Measurements from ENCODE around the gene ARID3C.

Gene ARID3C

DNA sequence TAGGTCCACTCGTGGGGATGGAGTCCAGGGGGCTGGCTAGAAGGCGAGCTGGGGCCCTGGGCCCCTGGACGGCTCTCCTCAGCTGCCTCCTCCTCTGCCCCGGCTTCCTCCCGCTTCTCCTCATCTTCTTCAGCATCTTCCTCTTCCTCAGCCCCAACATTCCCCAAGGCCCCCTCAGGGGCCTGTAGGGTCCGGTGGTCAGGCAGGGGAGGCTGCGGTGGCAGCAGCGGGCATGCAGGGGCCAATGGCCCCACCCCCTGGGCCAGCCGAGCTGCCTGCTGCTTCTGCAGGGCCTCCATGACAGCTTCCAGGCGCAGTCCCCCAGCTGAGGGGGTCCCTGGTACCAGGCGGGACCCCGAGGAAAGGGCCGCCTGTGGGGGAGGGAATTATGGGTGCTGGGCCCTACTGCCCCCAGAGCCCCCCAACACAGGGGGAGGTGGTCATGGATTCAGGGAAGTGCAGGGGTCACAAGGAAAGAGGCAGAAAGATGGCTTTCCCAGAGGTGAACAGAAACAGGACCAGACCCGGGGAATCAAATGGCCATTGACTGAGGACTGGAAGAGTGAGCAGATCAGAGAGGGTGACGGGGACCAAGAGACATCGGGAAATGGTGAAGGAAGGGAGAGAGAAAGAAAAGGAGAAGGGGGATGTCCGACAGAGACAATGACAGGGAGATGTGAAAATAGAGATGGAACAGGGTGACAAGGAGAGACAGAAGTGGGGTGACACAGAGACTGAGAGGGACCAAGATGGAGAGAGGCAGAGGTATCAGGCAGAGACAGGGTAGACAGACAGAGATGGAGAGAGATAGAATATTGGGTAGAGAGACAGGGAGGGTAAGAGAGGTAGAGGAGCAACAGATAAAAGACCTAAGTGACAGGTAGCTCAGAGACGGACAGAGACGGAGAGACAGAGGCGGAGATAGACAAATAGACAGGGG is 880 bp downstream of the ARID3C start:
- no peak for DNase-seq (ENCODE audit: low read depth)

DNA sequence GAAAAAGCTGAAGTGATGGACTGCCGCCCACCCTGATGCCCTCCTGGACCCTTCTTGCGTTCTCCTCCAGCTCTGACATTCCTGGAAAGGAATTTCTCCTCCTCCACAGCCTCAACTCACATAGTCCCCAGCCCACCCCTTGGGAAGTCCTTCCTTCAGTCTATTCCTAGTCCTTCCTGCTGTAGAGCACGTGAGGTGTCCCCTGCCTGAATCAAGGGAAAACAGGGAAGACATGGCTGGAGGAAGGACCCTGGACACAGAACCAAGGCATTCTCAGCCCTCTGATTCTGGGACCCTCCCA is 3.7 kb downstream of the ARID3C start:
- DNase-seq (ENCODE audit: low read depth), result no peak

GRCh38 chr9:34624475-34625185 is 4.2 kb downstream of the ARID3C start:
- no peak for DNase-seq (ENCODE audit: low read depth)

DNA sequence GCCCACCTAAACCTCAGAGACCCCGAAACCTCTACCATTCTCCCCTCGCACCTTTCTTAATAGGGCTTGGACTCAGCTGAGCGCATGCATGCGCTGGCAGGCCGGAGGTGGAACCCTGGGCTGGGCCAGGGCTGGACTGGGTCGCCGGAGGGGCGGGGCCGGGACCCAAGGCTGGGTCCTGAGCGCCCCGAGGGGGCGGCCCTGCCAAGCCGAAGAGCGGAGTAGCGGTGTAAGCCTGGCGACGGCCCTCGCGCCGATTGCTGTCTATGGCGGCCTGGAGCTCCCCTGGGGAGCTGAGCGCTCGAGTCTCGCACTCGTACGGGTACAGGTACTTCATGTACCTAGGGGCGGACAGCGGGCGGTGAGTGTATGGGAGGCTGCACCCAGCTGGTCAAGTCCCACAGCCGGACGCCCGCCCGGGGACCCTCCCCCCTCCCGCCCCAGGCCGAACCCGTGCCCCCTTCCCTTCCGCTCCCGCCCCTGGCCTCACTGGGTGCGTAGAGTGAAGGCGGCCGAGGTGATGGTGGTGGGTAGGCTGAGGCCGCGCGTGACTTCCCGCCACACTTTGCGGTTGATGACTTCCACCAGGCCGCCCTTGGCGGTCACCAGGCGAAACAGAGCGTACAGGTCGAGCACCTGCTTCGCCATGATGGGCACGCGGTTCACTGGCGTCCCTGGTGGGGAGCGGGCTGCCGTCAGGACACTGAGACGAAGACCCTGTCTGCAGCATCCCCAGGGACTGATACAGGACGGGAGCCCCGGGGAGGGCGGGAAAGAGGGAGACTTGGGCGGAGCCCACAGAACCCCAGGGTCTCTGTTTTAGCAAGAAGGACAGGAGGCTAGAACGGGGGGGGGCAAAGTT is 5.3 kb downstream of the ARID3C start:
- no peak for DNase-seq (ENCODE audit: low read depth)

DNA sequence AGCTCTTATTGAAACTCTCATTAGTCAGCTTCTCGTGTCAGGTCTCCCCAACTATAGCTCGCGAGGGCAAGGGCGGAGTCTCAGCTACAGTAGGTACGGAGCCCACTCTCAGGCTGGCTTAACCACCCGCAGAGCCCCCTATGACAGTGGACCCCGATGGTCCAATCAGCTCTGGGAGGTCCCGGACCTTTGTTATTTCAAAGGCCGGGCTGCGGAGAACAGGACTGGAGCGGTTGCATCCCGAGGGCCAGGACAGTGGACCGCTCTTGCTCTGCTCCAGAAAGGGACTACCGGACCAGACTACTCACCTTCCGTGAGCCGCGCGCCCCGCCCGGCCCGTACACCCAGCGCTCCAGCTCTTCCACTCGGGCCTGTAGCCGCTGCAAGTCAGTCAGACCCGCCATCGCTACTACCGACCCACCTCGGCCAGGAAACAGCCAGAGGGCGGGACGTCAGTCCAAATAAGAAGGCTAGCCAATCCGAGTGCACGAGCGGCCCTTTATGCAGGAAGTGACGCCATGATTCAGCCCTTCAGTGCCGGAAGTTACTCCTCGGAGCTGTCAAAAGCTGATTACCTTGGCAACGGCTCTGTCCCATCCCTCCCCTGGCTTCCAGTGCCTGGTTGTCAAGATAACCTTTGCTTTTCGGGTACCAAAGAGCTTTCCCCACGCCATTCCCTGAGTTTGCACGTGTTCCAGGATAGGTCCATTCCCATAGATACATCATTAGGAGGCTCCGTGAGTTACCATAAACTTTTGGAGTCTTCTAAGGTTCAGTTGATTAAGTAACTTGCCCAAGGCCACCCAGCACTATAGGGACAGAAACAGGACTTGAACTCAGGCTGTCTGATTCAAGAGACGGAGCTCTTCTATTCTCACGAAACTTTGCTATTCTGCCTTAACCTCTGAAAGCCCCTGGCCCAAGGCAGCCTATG is 8.5 kb downstream of the ARID3C start, which contains the start of gene DCTN3:
Gene DCTN3, minus strand, starts transcription at position 435 of the 934 bp plus-strand sequence. Its CDS starts 31 bp downstream, at position 404.
- peak; percentile 75 for DNase-seq (ENCODE audit: low read depth)

DNA sequence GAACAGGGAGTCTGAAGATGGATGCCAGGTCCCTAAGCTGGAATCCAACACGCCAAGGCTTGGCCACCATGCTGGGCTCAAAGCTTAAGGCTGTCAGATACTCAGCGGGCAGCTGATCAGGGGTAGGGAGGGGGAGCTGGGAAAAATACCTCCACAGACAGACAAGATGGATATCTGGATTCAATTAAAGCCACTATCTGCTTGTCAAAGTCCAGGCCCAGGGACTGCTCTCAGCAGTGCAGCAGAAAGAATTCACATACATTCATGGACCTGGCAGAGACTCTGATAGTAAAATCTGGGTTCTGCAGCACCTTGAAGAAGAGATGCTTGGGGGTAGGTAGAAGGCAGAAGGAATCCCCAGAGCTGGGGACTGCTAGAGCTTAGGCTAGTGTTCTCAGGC is 13.7 kb downstream of the ARID3C start:
- no peak for DNase-seq (ENCODE audit: low read depth)

DNA sequence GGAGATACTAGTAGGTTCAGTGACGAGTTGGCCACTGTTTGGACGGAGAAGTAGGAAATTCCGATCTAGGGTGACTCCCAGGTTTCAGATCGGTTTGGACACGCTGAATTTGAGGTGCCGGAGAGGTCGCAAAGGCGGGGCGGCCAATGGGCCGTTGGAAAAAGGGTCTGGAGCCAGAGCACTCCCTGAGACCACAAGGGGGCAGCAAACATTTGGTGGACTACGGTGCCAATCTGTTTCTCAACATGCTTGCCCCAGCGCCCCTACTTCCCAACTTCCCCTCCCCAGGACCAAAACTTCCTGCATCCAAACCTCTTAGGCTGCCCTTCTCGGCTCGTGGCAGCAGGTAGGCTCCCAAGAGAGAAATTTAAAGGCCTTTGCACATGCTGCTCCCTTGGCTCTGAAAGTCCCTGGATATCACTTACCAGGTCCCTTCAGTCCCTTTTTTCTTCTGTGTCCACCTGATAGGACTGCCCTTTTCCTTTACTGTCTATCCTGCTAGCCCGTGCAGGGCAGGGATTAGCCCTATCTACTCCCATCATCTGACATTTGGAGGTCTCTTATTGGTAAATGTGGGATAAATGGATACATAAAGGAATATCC is 16.0 kb downstream of the ARID3C start:
- peak; percentile 39 for DNase-seq (ENCODE audit: low read depth)

DNA sequence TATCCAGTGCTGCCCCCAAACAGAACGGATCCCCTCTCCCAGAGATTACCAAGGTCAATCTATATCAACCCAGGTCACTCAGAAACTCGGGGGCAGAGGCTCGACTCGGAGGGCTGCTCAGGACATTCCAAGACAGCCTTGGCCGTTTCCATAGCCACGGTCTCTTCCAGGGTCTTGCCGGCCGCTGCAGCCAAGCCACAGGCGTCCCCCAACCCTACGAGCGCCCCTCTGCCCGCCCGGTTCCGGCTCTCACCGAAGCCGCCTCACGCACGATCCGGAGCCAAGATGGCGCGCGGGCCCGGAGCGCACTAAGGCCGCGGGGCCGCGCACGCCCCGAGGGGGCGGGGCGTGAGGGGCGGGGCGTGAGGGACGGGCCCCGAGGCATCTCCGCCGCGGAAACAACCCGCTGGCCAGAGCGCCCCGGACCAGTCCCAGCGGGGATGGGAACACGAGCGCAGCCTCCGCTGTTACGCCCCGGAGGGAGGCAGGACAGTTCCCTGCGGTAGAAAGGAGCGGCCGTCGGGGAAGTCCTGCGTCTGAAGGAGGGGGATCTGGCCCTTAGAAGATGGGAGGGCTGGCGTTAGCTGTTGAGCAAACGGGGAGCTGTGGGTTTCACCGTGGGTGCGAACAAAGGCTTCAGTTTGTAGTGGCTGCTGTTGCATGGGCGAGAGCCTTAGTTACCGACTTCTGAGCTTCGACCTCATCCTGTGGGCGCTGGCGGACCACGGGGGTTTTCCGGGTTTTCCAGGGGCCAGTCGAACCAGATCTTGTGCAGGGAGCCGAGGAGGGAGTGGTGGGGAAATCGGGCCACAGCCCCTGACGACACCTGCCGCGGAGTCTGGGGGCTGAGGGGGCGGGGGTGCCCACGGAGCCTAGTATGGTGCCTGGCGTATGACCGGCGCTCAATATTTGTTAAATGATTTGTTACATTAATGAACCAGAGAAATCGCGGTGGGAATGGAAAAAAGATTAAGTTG is 16.8 kb downstream of the ARID3C start, which contains the start of gene RPP25L:
Gene RPP25L, minus strand, starts transcription at position 287 of the 977 bp plus-strand sequence. CDS start 801 bp downstream, outside the sequence.
- peak; percentile 75 for DNase-seq (ENCODE audit: low read depth)

GRCh38 chr9:34611251-34611810 is 17.5 kb downstream of the ARID3C start:
- DNase-seq (ENCODE audit: low read depth), result no peak

DNA sequence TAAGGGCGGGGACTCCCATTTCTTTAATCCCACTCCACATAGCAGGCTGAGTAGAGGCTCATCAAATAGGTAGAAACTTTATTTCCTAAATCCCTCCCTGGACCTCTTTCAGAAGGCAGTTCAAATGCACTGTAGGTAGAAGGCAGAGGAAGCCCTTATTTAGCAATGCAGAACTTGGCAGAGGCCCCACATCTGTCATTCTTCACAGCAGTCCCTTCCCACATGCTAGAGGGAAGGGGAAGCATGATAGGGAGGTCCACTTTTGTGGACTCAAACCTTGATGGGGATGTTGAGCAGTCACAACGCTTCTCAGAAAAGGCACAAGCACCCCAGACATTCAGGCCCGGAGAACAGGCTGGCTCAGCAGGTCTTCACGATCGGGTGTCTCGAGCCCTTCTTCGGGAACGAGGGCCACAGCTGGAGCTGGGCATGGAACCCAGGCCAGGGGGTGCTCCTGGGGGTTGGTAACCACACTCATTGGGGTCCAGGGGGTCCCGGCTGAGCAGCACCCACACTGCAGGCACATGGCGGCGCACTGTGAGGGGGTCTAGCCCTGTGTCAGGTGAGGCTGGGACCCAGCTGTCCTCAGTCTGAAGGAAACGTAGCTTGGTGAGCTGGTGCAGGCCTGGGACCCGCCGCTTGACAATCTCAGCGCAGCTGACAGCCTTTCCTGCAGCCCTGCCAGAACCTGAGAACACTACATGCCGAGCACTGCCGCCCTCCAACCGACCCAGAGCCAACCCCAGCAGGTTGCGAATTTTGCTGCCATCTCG is 18.2 kb downstream of the ARID3C start:
- DNase-seq (ENCODE audit: low read depth), result no peak

- DNase-seq (ENCODE audit: low read depth), result no peak
Observed at GRCh38 chr9:34607331-34607730, 21.5 kb downstream of the ARID3C start.

DNA sequence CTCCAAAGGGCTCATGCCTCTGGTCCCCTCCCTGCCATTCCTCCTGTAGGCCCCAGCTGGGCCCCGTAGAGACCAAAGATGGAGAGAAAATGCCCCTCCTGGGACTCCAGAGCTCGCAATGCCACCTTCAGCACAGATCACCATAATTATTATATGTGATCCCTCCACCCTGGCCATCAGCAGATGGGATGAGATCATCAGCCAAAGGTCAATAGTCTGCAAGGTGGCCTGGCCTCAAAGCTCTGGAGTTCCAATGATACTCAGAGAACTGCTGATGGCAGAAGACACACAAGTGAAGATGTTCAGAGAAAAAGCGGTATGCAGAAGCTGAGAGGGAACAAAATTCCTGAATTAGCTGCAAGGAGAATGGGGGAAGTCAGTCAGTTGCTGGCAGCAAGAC is 22.0 kb downstream of the ARID3C start:
- DNase-seq (ENCODE audit: low read depth), result no peak

DNA sequence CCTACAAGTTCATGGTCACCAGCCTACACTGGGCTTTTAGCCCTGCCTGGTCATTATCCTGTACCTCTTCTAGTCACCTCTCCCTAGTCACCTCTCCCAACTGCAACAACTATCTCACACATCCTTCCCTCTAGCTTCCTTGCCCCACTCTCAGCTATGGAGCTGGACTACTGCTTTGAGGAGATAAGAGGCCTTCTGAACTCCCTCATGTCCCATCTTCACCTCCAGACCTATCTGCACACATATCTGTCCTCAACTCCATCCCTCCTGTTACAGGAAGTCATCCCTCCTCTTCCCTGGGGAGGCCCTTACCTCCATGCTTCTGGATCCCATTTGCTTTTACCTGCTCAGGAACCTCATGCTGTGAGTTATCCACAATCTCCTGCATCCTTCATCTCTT is 22.7 kb downstream of the ARID3C start:
- no peak for DNase-seq (ENCODE audit: low read depth)

- DNase-seq (ENCODE audit: low read depth), result peak; percentile 50
Observed at GRCh38 chr9:34603610-34604231, 25.1 kb downstream of the ARID3C start.

DNA sequence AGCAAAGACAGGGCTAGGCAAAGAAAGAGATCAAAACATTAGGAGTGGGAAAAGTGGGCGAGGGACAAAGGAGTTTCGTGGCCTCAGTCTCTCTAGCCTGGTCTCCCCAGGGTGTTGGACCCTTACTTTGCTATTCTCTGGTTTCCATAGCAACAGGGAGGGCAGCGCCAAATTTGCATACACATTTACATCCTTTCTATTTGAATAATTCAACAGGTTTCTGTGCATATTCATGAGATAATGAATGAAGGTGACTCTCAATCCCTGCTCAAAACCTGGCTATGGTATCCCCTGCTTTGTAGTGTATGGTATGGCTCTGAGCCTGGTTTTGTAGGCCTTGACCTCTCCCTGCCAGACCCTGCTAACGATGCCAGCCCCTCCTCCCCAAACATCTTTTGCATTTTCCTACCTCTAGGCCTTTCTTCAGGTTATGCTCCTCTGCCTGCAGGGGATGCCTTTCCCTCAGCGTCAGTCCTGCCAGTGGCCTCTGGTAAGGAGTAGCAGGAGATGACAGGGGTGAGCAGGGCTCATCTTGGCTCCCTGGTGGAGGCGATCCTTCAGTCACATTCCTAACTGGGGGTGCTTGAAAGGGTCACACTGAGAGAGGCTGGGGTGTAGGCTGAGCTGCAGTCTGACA is 26.8 kb downstream of the ARID3C start:
- no peak for DNase-seq (ENCODE audit: low read depth)

DNA sequence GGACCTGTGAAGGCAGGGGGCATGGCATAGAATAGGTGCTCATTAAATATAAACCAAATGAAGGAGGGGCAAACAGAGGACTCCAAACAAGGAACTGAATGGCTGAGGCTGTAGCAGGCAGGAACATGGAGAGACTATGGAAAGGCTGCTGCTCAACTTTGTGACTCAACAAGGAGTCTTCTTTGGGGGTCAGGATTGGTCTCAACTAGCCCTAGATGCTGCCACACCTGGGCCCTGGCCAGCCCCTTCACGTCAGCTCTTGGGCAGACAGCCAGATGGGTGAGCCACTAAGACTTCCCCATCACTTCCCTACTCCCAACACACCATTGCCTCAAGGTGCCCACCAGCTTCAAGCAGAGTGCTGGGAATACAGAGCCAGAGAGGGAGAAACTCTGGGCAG is 28.0 kb downstream of the ARID3C start:
- no peak for DNase-seq (ENCODE audit: low read depth)

GRCh38 chr9:34599546-34599945 is 29.3 kb downstream of the ARID3C start:
- DNase-seq (ENCODE audit: low read depth), result no peak
